Measurements from ENCODE around the gene PTPRS.

DNA sequence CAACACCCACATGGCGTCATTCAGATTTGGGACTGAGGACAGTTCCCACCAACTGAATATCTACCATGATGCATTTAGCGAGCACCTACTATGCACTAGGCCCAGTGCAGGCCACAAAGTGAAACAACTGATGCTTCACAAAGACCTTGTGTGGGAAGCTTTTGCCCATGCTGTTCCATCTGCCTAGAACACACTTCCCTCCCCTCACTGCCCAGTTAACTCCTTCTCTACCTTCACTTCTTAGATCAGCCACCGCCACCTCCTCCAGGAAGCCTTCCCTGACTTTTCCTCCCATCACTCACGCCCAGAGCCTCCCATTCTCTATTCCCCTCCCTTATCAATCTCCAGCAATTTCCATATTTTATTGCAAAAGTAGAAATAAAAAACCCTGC is 25.7 kb downstream of the PTPRS start:
- no peak for TF ChIP-seq EZH2 (IDR thresholded peaks at IDR 0.05)
- TF ChIP-seq, protein P1, sequence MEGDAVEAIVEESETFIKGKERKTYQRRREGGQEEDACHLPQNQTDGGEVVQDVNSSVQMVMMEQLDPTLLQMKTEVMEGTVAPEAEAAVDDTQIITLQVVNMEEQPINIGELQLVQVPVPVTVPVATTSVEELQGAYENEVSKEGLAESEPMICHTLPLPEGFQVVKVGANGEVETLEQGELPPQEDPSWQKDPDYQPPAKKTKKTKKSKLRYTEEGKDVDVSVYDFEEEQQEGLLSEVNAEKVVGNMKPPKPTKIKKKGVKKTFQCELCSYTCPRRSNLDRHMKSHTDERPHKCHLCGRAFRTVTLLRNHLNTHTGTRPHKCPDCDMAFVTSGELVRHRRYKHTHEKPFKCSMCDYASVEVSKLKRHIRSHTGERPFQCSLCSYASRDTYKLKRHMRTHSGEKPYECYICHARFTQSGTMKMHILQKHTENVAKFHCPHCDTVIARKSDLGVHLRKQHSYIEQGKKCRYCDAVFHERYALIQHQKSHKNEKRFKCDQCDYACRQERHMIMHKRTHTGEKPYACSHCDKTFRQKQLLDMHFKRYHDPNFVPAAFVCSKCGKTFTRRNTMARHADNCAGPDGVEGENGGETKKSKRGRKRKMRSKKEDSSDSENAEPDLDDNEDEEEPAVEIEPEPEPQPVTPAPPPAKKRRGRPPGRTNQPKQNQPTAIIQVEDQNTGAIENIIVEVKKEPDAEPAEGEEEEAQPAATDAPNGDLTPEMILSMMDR (IDR thresholded peaks at IDR 0.05), result no peak

Data from neural progenitor cell (in vitro differentiated cells).